Effector memory CD4-positive, alpha-beta T cell (primary cell): ENCODE data around the gene MPEG1.

Source experiments
- DNase-seq, 3 donors: peaks; one replicate each; pipeline ENCODE4 v3.0.0-alpha.2; 2020
- H3K27ac ChIP-seq: 2 replicates; pipeline ENCODE4 v1.7.0; 2013; ENCODE audit warnings: mild to moderate bottlenecking, low read length, moderate library complexity; ENCODE audit not compliant: insufficient read depth, poor library complexity, severe bottlenecking
- H3K27me3 ChIP-seq: replicated peaks from 2 replicates; pipeline ENCODE4 v1.7.0; 2013; ENCODE audit warnings: mild to moderate bottlenecking, low read length; ENCODE audit not compliant: insufficient read depth, control insufficient read depth, poor library complexity, severe bottlenecking
- H3K36me3 ChIP-seq: 2 replicates; pipeline ENCODE4 v1.7.0; 2013; ENCODE audit warnings: mild to moderate bottlenecking, low read length, moderate library complexity; ENCODE audit not compliant: control insufficient read depth, insufficient read depth
- H3K4me1 ChIP-seq: 2 replicates; pipeline ENCODE4 v1.7.0; 2013; ENCODE audit warnings: low read length, mild to moderate bottlenecking; ENCODE audit not compliant: control insufficient read depth, insufficient read depth, poor library complexity, severe bottlenecking
- H3K4me3 ChIP-seq: 2 replicates; pipeline ENCODE4 v1.7.0; 2013; ENCODE audit warnings: low read length, low read depth, mild to moderate bottlenecking; ENCODE audit not compliant: insufficient read depth, poor library complexity, severe bottlenecking
- H3K9me3 ChIP-seq: 2 replicates; pipeline ENCODE4 v1.7.0; 2013; ENCODE audit warnings: mild to moderate bottlenecking, low read length, moderate library complexity; ENCODE audit not compliant: control insufficient read depth

MPEG1 gene

DNA sequence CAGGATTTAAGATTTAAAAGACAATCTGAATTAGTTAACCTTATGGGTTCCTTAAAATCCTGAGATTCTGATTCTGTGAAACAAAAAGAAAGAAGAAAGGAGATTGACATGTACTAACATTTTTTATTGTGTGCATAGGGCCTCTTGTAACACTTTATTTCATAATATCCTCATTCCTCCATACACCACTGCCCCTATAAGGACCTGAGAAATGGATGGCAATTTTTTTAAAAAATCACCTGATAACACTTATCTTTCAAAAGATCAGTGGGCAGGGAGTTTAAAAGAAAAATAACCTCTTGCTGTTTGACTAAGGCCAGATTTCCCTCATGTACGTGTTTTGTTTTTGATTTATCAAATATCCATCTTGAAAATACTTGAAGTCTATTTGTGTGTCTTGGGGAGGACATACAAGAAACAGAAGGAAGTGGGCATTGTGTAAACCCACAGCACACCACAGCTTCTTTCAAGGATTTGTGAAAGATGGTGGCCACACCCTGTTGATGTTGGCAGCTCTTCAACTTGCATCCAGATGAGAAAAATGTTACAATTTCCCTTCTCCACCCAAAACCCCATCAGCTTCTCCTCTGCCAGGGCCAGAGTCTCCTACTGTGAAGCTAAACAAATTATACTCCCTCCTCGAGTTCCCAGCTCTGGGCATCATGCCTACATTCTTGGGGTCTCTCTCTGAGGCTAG lies 35.0 kb upstream of the MPEG1 start:
- peak in 1 of 3 donors; percentile 6 for DNase-seq
- H3K27ac ChIP-seq = no peak overlapping the region
- H3K36me3 ChIP-seq = no peaks in the 10 kb centered on the region
- no peak overlapping the region for H3K4me3 ChIP-seq
- no peaks in the 10 kb centered on the region for H3K9me3 ChIP-seq
- peaks cover 10% of the 10 kb centered on the region for H3K4me1 ChIP-seq
- H3K27me3 ChIP-seq = no peaks in the 10 kb centered on the region

DNA sequence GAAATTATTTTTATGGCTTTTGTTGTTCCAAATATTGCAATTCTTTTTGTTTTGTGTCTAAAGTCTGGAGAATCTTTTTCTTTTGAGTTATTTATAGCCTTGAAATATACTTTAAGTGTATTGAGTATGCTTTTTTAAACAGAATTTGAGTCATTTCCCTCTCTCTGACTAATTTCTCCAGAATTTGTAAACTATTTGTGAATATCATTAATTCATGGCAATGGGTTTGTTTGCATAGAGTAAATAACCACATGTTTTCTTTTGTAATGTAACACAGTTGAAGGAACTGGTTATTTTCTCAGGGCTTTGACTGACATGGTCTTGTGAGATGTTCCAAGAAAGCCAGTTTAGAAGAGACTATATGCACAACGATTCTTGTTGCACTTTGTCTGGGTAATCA lies 30.9 kb upstream of the MPEG1 start:
- H3K27me3 ChIP-seq = no peaks in the 10 kb centered on the region
- H3K9me3 ChIP-seq = no peaks in the 10 kb centered on the region
- DNase-seq = no peak
- H3K4me3 ChIP-seq = no peak overlapping the region
- no peak overlapping the region for H3K27ac ChIP-seq
- H3K4me1 ChIP-seq = peaks cover 9% of the 10 kb centered on the region
- no peaks in the 10 kb centered on the region for H3K36me3 ChIP-seq

DNA sequence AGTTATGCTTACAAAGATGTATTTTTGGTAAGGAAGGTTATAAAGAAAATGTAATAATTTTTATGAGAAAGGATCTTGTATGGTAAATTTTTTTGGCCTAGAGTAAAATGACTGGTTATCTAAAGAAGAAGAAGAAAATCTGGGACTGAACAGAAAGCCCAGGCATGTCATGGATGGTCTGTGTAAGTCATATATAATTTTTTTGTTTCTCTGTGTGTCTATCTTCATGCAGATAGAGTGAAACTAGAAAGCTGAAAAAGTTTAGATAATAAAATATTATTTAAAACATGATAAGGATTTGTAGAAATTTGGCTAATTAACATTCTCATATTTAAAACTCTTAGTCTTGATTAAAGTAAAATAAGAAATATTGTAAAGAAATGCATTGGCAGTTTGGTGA lies 27.6 kb upstream of the MPEG1 start:
- H3K36me3 ChIP-seq = no peaks in the 10 kb centered on the region

DNA sequence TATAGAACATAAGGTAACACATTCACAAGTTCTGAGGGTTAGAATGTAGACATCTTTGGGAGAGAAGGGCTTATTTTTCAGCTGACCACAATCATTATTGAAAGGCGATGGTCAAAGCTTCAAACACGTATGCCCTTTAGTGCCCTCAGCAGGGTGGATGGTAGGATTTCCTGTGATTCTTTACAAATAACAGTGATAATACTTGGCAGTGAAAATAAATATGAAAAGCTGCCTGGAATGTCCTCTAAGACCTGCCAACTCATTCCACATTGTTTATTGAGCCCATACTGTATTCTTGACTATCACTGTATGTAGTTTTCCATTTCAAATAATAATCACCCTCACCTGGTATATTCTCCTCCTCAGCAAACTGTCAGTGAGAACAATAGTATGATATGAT lies 13.7 kb upstream of the MPEG1 start:
- no peak for DNase-seq
- Histone ChIP-seq H3K4me3 (no peak overlapping the region), H3K36me3 (no peaks in the 10 kb centered on the region), H3K27me3 (no peaks in the 10 kb centered on the region), H3K9me3 (no peaks in the 10 kb centered on the region), H3K27ac (no peak overlapping the region), H3K4me1 (no peaks in the 10 kb centered on the region)

More for the DNA sequence above, 27.6 kb upstream of the MPEG1 start:
- Histone ChIP-seq H3K27ac (no peak overlapping the region), H3K4me3 (no peak overlapping the region), H3K27me3 (no peaks in the 10 kb centered on the region), H3K4me1 (no peaks in the 10 kb centered on the region), H3K9me3 (no peaks in the 10 kb centered on the region)
- DNase-seq = no peak

DNA sequence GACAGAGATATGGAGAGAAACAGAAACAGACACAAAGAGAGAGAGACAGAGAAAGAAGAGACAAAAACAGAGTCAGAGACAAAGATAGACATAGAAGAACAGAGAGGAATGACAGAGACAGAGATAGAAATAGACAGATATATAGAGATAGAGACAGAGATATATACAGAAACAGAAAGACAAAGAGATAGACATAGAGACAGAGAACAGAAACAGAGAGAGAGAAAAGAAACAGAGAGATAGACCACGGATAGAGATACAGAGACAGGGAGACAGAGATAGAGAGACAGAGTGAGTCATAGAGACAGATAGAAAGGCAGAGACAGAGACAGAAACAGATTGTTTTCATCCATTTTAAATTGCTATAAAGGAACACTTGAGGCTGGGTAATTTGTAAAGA lies 12.3 kb upstream of the MPEG1 start:
- Histone ChIP-seq H3K27me3 (no peaks in the 10 kb centered on the region), H3K27ac (no peak overlapping the region), H3K4me1 (no peaks in the 10 kb centered on the region), H3K4me3 (no peak overlapping the region), H3K9me3 (no peaks in the 10 kb centered on the region), H3K36me3 (no peaks in the 10 kb centered on the region)
- no peak for DNase-seq

DNA sequence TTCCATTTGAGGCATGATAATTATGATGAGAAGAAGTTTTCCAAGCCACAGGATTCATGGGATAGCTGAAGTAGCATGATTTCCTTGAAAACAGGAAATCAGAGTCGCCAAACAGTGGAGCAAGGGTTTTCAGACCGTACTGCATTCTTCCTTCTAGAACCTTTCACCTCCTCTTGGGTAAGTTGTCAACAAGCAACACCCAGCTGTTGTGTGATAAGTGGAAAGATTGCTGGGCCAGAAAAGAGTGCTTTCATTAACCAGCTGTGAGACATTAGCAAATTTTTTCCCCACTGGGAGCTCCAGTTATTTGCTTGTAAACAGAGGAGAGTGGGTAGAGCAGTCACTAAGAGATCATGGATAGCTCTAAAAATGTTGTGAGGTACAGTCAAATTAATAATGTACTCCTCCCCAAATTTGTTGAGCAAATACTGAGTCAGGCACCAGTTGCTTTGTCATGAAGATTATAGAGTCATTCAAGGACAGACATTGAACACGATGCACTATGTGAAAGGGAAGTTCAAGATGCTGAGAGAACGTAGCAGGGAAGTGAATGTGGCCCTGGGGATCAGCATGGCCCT lies 11.7 kb upstream of the MPEG1 start:
- DNase-seq = no peak
- Histone ChIP-seq H3K27me3 (no peaks in the 10 kb centered on the region), H3K9me3 (no peaks in the 10 kb centered on the region), H3K4me3 (no peak overlapping the region), H3K36me3 (no peaks in the 10 kb centered on the region), H3K27ac (no peak overlapping the region), H3K4me1 (no peaks in the 10 kb centered on the region)

DNA sequence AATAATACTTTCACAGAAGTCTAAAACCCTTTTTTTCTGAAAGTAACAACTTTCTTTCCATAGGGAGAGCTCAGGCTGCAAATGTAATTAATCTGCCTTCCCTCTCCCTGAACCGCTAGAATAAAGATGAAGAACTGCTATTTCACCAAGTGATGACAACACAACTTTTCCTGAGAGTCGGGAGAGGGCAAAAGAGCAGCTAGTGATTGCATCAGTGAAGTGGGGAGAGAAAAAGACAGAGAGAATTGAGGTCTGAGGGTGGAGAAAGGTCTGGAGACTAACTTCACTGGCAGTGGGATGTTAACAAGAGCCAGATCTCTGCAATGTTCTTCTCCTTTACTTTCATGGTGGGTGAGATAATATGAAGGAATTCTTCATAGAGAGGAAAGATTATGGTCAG lies 10.9 kb upstream of the MPEG1 start:
- Histone ChIP-seq H3K36me3 (no peaks in the 10 kb centered on the region), H3K27me3 (no peaks in the 10 kb centered on the region), H3K4me1 (no peaks in the 10 kb centered on the region), H3K4me3 (no peak overlapping the region), H3K27ac (no peak overlapping the region), H3K9me3 (no peaks in the 10 kb centered on the region)
- no peak for DNase-seq

DNA sequence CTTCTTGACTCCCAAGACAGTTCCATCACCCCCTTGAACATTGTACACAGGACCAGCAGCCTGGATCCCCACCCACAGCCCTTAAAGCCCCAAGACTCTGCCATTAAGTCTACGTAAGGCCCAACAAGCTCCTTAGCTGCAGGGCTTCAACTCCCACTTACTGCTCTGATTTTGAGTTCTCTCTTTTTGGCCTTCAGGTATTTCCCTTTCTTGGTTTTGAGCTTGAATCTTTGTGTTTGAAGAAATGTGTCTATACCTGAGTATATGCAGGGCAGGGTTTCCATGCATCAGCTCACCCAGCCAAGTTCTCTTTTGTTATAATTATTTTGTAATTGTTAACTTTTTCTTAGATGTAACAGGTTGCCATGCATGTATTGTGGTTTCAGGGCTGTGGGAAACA lies 10.4 kb upstream of the MPEG1 start:
- DNase-seq = no peak
- H3K4me3 ChIP-seq = no peak overlapping the region
- no peaks in the 10 kb centered on the region for H3K36me3 ChIP-seq
- H3K27ac ChIP-seq = no peak overlapping the region
- H3K4me1 ChIP-seq = no peaks in the 10 kb centered on the region
- no peaks in the 10 kb centered on the region for H3K9me3 ChIP-seq
- H3K27me3 ChIP-seq = no peaks in the 10 kb centered on the region

DNA sequence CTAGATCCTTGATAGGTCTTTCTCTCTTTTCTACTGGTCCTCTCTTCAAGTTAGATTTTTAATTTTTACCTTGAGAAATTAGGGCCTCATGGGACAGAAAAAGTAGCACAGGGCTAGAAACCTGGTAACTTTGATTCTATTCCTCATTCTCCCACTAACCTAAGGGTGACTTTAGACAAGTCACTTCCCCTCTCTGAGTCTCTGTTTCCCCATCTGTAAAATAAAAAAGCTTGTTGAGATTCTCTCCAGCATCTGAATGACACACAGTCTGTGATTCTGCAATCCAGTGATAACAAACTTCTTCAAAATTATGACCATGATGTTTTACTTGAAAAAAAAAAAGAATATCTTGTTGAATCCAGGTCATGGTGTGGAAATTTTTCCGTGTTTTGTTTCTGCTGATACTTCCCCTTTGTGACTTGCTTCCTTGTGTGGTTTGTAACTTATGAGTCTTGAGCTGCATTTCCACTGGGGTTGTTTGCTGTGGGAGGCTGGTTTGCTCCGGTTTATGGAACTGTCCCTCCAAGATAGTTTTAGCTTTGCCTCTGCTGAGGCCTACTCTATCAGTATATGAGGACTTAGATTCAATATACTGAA lies 9.8 kb upstream of the MPEG1 start:
- Histone ChIP-seq H3K9me3 (no peaks in the 10 kb centered on the region), H3K4me1 (no peaks in the 10 kb centered on the region), H3K27me3 (no peaks in the 10 kb centered on the region), H3K36me3 (no peaks in the 10 kb centered on the region), H3K4me3 (no peak overlapping the region), H3K27ac (no peak overlapping the region)
- no peak for DNase-seq

DNA sequence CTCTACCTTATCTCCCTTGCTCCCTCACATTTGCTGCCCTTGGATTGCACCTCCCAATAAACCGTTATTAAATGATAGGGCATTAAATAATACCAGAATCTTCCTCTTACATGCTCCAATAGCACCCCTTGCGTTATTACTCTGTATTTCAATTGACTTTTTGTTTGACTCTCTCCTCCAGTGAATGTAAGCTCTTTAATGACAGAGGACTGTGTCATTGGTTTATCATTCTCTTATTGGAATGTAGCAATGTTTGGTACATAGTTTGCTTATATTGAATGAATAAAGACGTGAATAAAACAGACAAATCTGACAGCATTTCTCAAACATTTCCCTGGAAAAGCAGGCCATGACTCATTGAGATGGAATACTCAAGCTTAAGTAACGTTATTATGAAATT lies 8.7 kb upstream of the MPEG1 start:
- no peak overlapping the region for H3K4me3 ChIP-seq
- no peaks in the 10 kb centered on the region for H3K36me3 ChIP-seq
- no peaks in the 10 kb centered on the region for H3K27me3 ChIP-seq
- no peaks in the 10 kb centered on the region for H3K4me1 ChIP-seq
- H3K9me3 ChIP-seq = no peaks in the 10 kb centered on the region
- no peak for DNase-seq
- no peak overlapping the region for H3K27ac ChIP-seq
